ENCODE results near the gene ARHGAP24.
"Not testable (repeated sequence)": the region's sequence is repeated elsewhere in the genome, so short reads cannot be mapped to it uniquely, and the experiment has no call there.

Gene ARHGAP24

DNA sequence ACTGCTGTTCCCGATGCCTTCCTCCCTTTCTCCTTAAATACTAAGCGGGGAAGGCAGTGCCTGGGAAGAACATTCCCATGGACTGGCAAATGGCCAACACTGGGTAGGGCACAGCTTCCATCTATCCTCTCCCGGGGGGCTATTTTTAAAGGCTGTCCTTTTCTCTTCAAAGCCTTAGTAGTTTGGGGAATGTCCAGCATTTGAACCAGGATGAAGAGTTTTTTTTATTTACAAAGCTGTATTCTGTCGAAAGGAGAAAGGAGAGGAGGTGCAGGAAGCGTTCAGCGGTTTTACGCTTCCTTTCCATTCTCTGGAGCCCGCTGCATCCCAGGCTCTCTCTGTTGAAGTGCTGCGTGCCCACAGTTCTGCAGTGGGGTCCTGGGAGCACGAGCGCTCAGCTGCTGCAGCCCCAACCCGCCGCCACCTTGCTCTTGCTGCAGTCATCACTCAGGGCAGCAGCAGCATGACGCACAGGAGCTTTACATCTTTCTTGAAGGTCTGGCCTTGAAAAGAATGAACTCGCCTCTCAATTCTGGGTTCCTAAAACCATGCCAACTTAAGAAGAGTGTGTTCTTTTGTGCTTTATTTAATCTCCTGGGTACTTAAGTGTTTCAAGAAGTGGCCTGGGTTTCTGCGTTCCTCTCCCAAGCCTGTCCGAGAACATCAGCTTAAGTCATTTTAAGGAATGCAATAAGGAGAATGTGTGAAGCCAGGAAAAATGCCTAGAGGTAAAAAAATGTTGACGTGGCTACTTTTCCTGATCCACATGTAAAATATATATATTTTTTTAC, 457.7 kb downstream of the ARHGAP24 start:
- DNase-seq = no peak

DNA sequence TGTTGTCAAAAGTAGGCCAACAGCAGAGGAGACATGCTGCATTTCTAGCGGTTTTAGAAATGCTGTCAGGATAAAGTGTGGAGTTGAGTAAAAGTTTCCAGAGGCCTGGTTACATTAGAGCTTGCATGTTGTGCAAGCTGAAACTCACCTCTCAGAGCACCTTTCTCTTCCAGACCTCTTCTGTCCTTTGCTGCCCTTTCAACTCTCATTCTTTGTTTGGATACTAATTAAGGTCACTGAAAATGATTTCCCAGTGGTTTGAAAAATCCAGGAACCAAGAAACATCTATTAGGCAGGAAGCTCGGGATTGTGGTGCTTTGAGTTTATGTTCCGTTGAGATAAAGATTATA, 458.3 kb downstream of the ARHGAP24 start:
- no peak for DNase-seq

GRCh38 chr4:85937507-85937906, 462.6 kb downstream of the ARHGAP24 start:
- no peak for DNase-seq

GRCh38 chr4:85938062-85938461, 463.1 kb downstream of the ARHGAP24 start:
- DNase-seq = no peak

DNA sequence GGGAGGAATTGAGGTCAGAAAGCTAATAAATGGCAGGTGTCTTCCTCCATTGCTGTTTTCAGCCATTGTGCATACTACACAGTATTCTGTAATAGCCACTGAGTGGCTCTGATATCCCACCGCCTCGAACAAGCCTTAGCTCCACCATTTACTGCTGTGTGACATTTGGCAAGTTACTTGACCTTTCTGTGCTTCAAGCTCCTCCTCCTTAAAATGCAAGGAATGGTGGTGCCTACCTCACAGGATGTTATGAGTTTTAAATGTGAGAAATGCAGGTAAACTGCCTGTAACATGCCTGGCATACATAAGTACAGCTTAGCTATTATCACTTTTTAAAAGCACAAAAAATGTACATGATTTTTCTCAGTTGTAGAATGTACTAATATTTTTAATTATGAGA, 464.0 kb downstream of the ARHGAP24 start:
- no peak for DNase-seq

GRCh38 chr4:85939595-85939994, 464.6 kb downstream of the ARHGAP24 start:
- DNase-seq = no peak

DNA sequence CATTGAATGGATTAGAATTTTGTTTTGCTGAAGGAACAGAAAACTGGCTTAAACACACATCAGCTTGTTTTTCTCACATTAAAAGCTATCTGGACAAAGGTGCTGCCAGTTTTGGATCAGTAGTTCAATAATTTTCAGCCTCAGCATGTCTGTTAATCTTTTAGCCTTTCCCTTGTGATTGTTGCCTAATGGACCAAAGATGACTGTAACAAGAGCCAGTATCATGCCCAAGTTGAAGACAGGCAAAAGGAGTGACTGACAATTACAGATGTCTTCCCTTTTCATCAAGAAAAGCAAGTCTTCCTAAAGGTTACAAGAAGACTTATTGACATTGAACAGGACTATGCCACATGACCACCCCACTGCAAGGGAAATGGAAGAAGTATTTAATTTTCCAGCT, 465.2 kb downstream of the ARHGAP24 start:
- DNase-seq = no peak

DNA sequence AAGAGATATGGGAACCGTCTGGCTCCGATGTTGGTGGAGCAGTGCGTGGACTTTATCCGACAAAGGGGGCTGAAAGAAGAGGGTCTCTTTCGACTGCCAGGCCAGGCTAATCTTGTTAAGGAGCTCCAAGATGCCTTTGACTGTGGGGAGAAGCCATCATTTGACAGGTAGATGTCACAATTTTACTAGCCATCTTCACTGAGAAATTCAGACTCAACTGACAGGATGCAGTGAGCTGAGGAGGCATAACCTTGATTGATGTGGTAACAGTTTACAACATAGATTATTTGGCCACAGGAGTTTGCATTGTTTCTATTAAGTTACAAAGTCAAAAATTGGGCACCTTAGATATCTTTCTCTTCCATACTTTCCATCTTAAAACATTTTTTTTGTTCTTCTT, 467.2 kb downstream of the ARHGAP24 start:
- DNase-seq = no peak

GRCh38 chr4:85946821-85947220, 471.9 kb downstream of the ARHGAP24 start:
- DNase-seq = no peak

- no peak for DNase-seq
Observed at GRCh38 chr4:85951099-85951498, 476.1 kb downstream of the ARHGAP24 start.

DNA sequence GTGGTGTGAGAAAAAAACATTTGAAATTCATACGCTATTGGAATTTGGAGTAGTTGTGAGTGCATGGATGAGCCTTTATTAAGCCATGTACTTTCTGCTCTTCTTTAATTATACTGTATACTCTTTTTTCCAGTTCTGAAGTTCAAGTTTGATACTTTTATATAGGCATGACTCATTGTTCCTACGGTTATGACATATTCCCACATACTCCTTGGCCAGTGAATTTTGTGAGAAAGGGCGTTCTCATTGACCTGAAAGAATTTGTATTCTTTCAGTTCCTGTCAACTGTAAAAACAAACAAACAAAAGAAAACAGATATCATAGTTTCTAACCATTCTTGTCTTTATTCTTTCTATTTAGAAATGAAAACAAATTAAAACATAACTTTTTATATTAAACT, 477.6 kb downstream of the ARHGAP24 start:
- no peak for DNase-seq

DNA sequence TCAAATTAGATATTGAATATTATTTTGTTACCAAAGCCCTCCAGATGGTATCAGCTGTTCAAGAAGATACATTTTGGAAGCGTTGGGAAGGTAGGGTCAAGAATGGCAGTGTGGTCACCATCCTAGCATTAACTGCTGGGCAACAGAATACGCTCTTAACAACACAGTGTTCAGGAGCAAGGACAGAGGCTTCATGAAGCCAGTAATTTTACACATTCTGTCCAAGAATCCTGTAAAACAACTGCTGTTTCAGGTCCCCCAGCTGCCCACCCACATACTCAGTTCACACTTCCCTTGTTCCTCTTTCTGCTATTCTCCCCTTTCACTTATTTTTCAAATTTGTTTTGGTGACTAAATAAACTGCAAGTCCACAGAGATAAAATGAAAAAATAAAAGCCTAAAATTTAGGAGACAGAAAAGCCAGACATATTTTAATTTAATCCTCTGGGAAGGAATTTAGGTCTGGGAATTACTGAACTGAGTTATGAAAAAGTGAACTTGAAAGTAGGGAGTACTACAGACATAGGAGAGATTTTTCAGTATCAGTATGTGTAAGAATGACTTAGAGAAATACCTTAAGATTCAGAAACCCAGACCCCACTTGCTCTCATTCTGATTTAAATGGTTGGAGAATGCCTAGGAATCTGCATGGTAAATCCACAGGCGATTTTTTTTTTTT, 478.2 kb downstream of the ARHGAP24 start:
- DNase-seq = no peak

DNA sequence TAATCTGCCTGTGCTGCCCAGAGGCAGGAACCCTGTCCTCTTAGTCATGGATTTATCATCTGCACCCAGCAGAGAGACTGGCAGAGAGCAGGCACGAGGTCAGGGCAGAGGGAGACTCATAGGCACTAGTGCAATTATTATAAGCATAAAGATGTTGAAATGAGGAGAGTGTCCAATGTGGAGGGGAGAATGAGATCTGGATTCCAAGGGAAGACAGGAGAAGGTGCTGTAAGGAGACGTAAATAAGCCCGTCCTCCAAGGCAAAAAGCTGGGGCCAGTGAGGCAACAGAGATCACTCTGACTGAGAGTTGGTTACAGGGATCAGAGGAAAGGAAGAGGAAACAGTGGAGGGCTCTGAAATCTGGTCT, 478.7 kb downstream of the ARHGAP24 start:
- no peak for DNase-seq

DNA sequence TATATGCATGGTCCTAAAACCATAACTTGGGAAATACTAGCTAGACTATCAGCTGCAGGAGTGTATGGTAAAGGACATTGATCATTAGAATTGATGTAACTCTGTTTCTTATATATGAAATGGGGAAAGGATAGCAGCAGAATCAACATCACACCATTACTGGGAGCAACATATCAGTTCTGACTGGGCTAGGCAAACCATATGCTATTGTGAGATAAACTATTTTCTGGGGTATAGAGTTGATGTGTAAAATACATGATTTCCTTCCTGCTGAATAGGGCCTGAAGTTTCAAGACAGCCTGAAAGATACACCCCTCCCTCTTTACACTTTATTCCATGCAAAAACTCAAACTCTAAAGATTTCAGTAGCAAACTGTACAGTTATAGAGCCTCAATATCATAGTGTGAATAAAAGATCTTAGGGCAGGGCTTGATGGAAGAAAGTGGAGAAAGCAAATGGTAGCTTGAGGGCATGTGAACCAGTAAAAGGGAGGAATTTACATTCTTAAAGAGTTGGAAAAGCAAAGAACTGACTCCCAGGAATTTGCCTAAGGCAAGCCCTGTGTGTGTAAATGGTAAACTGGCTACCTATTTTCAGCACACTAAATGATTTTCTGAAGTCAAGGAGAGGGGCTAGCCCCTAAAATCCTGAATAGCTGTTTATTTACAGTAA, 480.8 kb downstream of the ARHGAP24 start:
- no peak for DNase-seq

DNA sequence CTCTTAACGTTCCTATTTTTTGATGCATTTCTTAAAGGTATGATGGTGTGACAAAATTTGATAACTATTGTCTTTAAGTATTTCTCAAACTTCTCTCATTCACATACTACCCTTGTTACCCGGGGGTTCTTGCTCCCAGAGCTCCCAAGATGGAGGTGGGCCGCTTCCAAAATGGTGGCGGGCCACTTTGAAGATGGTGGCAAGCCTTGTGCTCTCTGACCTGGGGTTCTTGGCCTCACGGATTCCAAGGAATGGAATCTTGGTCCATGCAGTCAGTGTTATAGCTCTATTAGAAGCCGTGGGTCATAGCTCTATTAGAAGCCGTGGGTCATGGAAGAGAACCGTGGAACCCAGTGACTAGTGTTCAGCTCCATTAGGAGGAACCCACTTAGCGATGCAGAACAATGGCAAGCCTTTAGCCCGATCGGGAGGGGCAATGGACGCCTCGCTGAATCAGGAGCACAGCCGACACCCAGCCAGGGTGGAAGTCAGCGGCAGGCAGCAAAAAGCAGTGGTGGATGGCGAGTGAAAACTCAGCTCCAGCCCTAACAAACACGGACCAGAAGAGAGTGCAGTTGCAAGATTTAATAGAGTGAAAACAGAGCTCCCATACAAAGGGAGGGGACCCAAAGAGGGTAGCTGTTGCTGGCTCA, 481.5 kb downstream of the ARHGAP24 start:
- DNase-seq = no peak

DNA sequence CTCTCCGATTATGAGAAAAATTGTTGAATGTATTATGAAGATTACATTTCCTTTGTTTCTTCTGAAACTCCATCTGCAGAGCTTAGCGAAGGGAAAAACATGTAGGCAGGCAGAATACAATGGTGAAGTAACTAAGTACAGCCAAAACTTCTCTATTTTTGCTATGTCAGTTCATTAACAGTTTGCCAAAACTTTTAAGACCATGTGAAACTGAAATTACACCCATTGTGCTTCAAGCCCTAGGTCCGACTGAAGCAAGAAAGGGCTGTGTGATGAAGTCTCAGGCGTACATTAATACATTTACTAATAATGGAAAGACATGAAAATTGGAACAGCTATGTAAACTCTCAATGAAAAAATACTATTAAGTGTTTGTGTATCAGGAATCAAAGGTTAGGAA, 486.9 kb downstream of the ARHGAP24 start:
- no peak for DNase-seq

GRCh38 chr4:85963231-85963630, 488.3 kb downstream of the ARHGAP24 start:
- DNase-seq = no peak

- DNase-seq = no peak
Observed at GRCh38 chr4:85964298-85964697, 489.3 kb downstream of the ARHGAP24 start.

GRCh38 chr4:85965017-85965416, 490.1 kb downstream of the ARHGAP24 start:
- DNase-seq = not testable (repeated sequence)

- no peak for DNase-seq
Observed at GRCh38 chr4:85965529-85965928, 490.6 kb downstream of the ARHGAP24 start.

DNA sequence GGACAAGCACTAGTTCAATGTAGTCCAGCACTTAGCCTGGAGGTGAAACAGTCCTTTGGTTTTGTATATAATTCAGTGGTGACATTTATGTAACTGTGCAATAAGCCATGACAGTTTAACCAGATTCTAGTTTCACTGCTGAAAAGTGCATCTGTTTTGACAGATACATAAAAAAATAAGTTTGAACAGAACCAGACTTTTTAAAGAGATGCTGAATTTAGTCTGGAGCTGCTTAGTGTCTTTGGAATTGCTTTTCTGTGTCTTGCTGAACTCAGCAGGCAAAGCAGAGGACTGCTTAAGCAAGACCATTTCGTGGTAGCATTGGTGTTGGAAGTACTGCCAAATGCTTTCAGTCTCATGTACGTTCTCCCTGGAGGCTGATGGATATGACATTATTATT, 491.4 kb downstream of the ARHGAP24 start:
- no peak for DNase-seq

DNA sequence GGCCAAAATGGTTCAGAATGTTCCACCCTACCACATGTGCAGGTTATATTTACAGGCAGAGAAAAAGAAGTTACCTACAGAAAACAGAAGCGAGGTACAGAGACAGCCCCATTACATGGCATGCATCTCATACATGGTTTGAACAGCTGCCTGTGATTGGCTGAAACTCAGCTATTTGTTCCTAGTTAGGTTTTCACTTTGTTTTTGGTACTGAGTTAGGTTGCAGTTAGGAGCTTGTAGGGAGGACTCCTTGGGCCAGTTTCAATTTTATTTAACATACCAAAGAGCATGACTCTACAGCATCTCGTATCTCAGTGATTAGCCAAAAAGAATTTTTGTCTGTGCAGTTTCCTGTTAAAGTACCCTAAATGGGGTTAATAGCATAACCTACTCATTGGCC, 492.9 kb downstream of the ARHGAP24 start:
- DNase-seq = no peak

DNA sequence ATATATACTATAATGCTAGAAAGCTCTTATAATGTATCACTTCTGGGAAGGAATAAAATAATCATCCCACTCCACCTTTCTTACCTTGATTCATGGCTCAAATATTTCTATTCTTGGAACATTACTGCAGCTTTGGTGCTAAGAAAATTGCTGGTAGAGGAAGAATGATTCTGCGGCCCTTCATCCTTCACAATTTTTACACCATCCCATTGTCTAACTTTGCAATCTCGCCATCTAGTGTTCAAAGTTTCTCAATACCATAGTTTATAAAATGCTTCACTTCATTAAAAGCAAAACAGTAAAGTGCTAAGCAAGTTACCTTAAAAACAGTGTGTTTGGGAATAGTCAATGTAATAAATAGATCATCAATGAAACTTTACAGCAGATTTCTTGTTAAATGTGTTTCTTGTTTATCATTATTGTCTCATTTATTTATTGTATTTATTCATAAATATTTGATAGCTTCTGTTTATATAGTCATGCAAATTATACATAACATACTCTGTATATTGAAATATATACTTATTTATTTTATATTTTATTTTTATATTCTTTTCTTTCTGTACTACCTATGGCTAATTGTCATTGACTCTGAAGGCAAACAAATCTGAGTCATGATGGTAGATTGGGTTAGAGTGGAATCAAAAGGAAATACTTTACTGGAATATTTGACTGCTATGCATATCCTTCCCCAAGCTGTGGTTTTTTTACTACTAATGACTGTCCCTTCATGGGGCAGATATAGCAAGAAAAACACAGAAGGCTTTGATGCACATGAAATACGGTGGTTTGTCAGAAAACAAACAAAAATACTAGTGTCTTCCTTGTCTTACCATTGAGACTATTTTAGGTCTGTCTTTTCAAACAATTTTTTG, 494.2 kb downstream of the ARHGAP24 start:
- DNase-seq = no peak
